Mesodermal cell (in vitro differentiated cells): Measurements from ENCODE around the gene TNFAIP8.

Experiments
- H3K27ac ChIP-seq: 2 replicates; pipeline ENCODE4 v1.7.0; 2013; ENCODE audit warnings: mild to moderate bottlenecking, low read depth, low read length, moderate library complexity; ENCODE audit not compliant: severe bottlenecking
- H3K36me3 ChIP-seq: 2 replicates; pipeline ENCODE4 v1.7.1; 2013; ENCODE audit warnings: mild to moderate bottlenecking, low read length, moderate library complexity; ENCODE audit not compliant: control insufficient read depth, insufficient read depth
- H3K4me1 ChIP-seq: one replicate; pipeline ENCODE4 v1.7.1; 2013; ENCODE audit warnings: mild to moderate bottlenecking, low read length; ENCODE audit not compliant: insufficient read depth, control insufficient read depth, poor library complexity, severe bottlenecking
- H3K4me3 ChIP-seq: 2 replicates; pipeline ENCODE4 v1.7.0; 2013; ENCODE audit warnings: low read length, control low read depth, mild to moderate bottlenecking; ENCODE audit not compliant: insufficient read depth, poor library complexity, severe bottlenecking; ENCODE audit errors: extremely low read depth
- H3K9me3 ChIP-seq: 2 replicates; pipeline ENCODE4 v1.7.1; 2013; ENCODE audit warnings: mild to moderate bottlenecking, low read length, moderate library complexity; ENCODE audit not compliant: control insufficient read depth
- whole genome bisulfite sequencing, 2 experiments: methylation state at CpG; one replicate each; pipeline ENCODE4 v1.1.5; 2013; ENCODE audit warnings: missing lambda C conversion rate in 2 of 2; ENCODE audit not compliant: insufficient coverage in 2 of 2; 5-methylcytosine and 5-hydroxymethylcytosine counted together

The TNFAIP8 gene

GRCh38 chr5:119359737-119360413, 4.1 kb downstream of the TNFAIP8 start:
- Histone ChIP-seq H3K9me3 (no peaks in the 10 kb centered on the region), H3K27ac (no peak overlapping the region), H3K4me3 (no peak overlapping the region), H3K36me3 (no peaks in the 10 kb centered on the region), H3K4me1 (peaks cover 3% of the 10 kb centered on the region)
- WGBS, 2 experiments: 100% methylated on average over 1 of the region's 4 CpGs; no CpG with 5 or more reads in 1 of the 2 experiments

- no peaks in the 10 kb centered on the region for H3K9me3 ChIP-seq
- no peak overlapping the region for H3K4me3 ChIP-seq
- no peaks in the 10 kb centered on the region for H3K36me3 ChIP-seq
- 83 to 93% methylated on average over 3 to 5 of the region's 5 CpGs for WGBS, 2 experiments
- H3K27ac ChIP-seq: no peak overlapping the region
- peaks cover 3% of the 10 kb centered on the region for H3K4me1 ChIP-seq
Observed at GRCh38 chr5:119360905-119361593, 5.2 kb downstream of the TNFAIP8 start.

DNA sequence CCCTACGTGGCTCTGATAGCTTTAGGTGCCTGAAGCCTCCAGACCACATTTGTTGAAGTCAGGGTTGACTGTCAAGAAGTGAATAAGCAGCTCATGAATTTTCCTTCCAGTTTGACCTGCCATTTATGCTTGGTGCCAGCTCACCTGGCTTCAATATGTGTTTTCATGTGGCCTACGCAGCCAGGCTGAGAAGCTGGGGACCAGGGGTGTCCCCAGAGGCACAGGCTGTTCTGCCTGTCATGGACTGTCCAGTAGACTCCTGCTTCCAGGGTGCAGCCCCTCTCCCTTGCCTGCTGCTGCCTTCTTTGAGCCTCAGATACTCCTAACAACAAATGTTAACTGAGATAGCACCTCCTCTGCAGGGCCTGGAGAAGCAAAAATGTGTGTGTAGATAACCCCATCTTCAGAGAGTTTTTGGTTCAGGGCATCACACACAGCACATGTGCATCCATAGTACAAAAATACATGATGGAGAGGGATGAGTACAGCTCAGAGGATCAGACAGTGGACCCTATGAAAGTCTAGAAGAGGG, 5.8 kb downstream of the TNFAIP8 start:
- Histone ChIP-seq H3K27ac (no peak overlapping the region), H3K4me3 (no peak overlapping the region), H3K36me3 (no peaks in the 10 kb centered on the region), H3K4me1 (peaks cover 3% of the 10 kb centered on the region), H3K9me3 (no peaks in the 10 kb centered on the region)
- WGBS, 2 experiments: 90 to 94% methylated on average over 2 of the region's 2 CpGs

DNA sequence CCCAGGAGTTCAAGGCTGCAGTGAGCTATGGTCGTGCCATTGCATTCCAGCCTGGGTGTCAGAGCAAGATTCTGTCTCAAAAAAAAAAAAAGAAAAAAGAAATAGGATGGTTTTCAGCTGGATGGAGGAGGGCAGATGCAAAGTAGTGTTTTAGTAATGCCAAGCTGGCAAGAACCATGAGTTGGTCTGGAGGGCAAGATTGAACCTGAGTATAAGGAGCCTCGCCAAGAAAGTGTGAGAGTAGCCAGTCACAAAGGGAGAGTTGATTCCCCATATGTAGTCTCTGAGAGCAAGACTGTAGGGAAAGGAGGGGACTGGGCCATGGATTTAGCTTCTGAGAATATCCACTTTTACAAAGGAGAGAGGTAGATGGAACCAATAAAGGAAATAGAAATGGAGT, 6.9 kb downstream of the TNFAIP8 start:
- peaks cover 4% of the 10 kb centered on the region for H3K4me1 ChIP-seq

GRCh38 chr5:119363271-119363670, 7.5 kb downstream of the TNFAIP8 start:
- H3K27ac ChIP-seq: no peak overlapping the region

More for the DNA sequence above, 6.9 kb downstream of the TNFAIP8 start:
- Histone ChIP-seq H3K4me3 (no peak overlapping the region), H3K27ac (no peak overlapping the region), H3K9me3 (no peaks in the 10 kb centered on the region), H3K36me3 (no peaks in the 10 kb centered on the region)
- 94 to 100% methylated on average over 2 of the region's 2 CpGs for WGBS, 2 experiments

DNA sequence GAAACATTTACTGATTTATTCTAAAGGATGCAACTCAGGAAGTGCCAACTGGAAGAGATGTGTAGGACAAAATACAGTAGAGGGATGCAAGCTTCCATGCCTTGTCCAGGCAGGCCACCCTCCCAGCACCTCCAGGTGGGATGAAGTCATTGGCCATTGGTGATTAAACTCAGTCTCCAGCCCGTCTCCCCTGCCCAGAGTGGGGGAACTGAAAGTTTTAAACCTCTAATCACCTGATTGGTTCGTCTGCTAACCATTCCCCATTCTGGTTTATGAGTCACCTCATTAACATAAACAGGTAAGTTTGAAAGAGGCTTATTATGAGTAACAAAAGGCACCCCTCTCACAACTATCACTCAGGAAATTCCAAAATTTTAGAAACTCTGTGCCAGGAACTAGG, 8.1 kb downstream of the TNFAIP8 start:
- H3K27ac ChIP-seq: no peak overlapping the region
- no peaks in the 10 kb centered on the region for H3K36me3 ChIP-seq
- H3K9me3 ChIP-seq: no peaks in the 10 kb centered on the region
- 100% methylated on average over 1 of the region's 2 CpGs; no CpG with 5 or more reads in 1 of the 2 experiments for WGBS, 2 experiments
- H3K4me1 ChIP-seq: peaks cover 4% of the 10 kb centered on the region
- H3K4me3 ChIP-seq: no peak overlapping the region

More at GRCh38 chr5:119363271-119363670, 7.5 kb downstream of the TNFAIP8 start:
- Histone ChIP-seq H3K9me3 (no peaks in the 10 kb centered on the region), H3K4me3 (no peak overlapping the region), H3K4me1 (peaks cover 4% of the 10 kb centered on the region), H3K36me3 (no peaks in the 10 kb centered on the region)
- WGBS, 2 experiments: 75 to 90% methylated on average over 1 to 2 of the region's 2 CpGs

GRCh38 chr5:119365847-119366539, 10.2 kb downstream of the TNFAIP8 start:
- Histone ChIP-seq H3K27ac (no peak overlapping the region), H3K9me3 (no peaks in the 10 kb centered on the region), H3K4me3 (no peak overlapping the region), H3K4me1 (peaks cover 4% of the 10 kb centered on the region), H3K36me3 (no peaks in the 10 kb centered on the region)
- WGBS, 2 experiments: 82 to 83% methylated on average over 2 to 3 of the region's 3 CpGs

GRCh38 chr5:119366540-119366881, 10.7 kb downstream of the TNFAIP8 start:
- H3K9me3 ChIP-seq: no peaks in the 10 kb centered on the region
- H3K27ac ChIP-seq: no peak overlapping the region
- WGBS, 2 experiments: 71 to 100% methylated on average over 1 of the region's 2 CpGs
- H3K4me1 ChIP-seq: peaks cover 4% of the 10 kb centered on the region
- no peaks in the 10 kb centered on the region for H3K36me3 ChIP-seq
- no peak overlapping the region for H3K4me3 ChIP-seq

DNA sequence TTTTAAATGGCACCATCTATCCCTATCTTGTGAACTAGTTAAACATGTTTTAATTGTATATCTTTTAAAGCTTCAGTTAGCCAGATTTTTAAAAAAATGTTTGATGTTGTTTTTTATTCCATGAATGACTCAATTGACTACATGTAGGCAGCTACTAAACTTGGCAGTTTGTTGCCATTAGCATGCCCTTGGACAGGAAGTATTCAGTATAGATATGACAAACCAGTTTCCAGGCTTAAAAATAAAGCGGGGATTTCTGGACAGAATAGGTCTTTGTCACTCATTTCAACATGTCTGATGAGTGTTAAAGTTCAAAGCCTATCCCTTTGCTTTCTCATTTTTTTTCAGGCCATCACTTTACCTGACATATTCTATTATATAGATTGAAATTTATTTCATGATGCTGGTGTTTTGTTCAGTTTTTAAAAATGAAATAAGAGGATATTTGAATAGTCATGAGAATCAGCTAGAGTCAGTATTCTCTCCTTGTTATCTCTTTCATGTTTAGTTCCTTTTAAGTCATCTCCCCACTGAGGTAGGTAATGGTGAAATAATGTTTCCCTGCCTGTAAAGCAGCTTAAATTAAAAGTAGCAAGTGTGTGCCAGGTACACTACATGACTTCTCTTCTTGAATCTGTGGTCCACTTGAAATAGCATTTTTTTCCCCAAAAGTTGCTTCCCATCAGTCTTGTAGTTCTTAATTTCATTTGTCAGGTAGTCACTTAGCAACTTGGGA, 11.9 kb downstream of the TNFAIP8 start:
- Histone ChIP-seq H3K36me3 (no peaks in the 10 kb centered on the region), H3K4me1 (peaks cover 4% of the 10 kb centered on the region), H3K4me3 (no peak overlapping the region), H3K9me3 (no peaks in the 10 kb centered on the region), H3K27ac (no peak overlapping the region)
- 100% methylated on average over 1 of the region's 1 CpG; no CpG with 5 or more reads in 1 of the 2 experiments for WGBS, 2 experiments

- Histone ChIP-seq H3K4me1 (peaks cover 4% of the 10 kb centered on the region), H3K9me3 (no peaks in the 10 kb centered on the region), H3K36me3 (no peaks in the 10 kb centered on the region), H3K27ac (no peak overlapping the region), H3K4me3 (no peak overlapping the region)
- WGBS, 2 experiments: 100% methylated on average over 1 of the region's 4 CpGs; no CpG with 5 or more reads in 1 of the 2 experiments
Observed at GRCh38 chr5:119368238-119368630, 12.4 kb downstream of the TNFAIP8 start.
